Retina (tissue), 1 donor: ENCODE measurements around the gene DISC1.

Experiments
- DNase-seq: peaks from one replicate; pipeline ENCODE4 v3.0.0-alpha.2; 2016

DISC1 gene

DNA sequence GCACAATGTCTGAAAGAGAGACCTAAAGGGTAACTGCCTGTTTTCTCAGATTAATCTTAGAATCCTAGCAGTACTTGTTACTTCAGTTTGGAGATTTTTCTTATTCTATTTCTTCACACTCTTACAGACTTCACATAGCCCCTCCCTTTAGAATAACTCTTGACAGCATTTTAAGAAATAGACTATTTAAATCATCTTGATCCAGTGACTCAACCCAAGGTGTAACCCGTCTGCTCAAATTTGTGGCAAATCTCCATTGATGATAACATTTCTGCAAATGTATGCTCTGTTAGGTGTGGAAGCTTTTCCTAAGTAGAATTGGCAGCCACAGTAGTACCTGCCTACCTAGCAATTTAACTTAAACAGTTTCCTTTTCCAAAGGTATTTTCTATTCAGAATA, 391.2 kb downstream of the DISC1 start:
- DNase-seq, result no peak

DNA sequence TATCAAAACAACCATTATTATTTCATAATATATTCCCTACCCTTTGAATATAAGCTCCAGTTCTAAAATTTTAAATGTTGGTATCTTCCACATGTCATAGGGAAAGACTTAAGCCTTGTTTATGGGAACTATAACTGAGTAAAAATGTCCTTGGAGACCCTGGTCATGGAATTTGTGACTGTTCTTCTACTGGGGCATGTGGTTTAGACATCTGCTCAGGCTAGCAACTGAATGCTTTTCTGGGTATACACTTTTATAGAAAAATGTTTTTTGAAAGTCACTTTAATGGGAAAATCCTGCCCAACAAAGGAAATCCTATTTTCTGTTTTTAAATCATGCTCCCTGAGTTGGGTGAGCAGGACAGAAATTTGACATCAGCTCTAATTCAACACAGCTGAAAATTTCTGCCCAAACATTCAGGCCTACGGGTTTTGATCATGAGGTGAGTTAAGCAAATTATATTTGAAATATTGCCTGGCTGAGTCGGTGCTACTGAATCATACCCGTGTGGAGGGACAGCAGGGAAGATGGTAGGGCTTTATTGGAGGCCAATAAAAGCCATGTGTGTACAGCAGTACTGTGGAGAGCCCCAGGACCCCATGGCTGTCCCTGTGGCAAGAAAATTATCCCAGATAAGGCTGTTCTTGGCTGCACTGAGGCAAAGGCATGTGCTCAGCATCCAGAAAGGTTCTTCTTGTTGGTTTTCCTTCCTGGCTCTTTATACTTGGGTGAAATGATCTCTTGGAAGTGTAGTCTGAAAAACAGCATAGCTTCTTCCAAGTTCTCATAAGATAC, 391.8 kb downstream of the DISC1 start:
- DNase-seq, result no peak

DNA sequence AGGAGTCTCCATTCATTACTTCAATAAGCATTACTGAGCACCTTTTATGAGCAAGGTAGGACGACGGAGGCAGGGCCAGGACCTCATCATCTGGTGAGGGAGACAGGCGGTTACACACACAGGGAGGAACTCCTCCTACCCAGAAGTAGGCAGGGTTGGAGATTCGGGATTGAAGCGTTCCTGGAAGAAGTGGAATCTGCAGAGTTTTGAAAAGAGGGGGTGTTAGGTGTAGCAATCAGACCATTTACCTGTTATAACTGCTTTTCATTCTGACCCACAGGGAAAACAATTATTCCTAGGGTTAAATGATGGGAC, 392.4 kb downstream of the DISC1 start:
- DNase-seq, result no peak

DNA sequence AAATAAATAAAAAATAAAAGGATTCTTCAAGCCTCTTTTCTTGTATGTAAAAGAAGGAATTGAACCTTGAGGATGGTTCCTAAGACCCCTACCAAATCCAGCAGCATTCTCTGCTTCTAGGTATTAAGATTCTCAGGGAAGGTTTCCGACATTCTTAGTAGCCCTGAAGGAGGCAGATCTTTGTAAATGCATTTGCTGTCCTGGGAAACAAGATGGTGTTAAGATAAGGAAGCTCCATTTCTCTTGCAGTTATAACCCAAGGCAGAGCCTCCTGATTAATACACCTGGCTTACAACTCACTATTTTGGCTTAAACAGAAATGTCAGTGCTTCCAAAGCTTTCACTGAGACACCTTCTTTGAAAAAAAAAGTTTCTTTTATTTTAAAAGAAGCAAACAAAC, 393.8 kb downstream of the DISC1 start:
- DNase-seq, result no peak

DNA sequence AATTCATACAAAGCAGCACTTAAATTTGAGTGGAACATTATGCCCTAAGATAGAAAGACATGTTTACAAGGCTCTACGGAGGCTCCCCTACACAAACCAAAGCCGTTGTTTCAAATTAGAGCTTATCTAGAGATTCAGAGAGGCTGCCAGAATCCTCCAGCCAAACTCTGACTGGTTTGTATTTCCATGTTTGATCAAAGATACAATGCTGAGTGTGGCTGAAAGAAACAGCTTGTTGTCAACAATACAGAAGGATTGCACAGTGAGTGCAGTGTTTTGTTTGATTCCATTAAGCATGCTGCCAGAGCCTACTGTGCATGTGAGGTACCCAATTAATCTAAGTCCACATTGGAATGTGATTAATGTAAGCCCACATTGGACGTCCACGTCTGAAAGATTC, 402.7 kb downstream of the DISC1 start:
- no peak for DNase-seq

DNA sequence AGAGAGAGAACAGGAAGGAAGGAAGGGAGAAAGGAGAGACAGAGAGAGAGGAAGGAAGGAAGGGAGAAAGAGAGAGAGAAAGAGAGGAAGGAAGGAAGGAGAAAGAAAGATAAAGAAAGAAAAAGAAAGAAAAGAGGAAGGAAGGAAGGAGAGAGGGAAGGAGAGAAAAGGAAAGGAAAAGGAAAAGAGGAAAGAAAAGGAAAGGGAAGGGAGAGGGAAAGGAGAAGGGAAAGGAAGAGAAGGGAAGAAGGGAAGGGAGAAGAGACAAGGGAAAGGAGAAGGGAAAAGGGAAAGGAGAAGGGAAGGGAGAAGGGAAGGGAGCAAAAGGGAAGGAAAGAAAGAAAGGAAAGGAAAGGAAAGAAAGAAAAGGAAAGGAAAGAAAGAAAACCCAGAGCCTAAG, 404.6 kb downstream of the DISC1 start:
- no peak for DNase-seq

DNA sequence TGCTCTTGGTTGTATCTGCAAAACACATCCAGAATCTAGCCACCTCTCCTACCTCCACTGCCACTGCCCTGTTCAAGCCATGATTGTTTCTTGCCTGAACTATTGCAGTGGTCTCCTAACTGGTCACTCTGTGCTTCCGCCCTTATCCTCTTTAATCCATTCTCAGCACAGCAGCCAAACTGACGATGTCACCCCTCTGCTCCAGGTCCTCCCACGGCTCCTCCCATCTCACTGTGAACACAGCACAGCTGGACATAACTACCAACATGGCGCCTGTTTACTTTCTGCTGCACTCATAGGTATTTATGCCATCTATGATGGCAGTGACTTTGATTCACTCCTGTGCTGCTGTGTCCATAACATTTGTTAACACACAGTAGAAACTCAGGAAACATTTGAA, 406.7 kb downstream of the DISC1 start:
- DNase-seq, result no peak

DNA sequence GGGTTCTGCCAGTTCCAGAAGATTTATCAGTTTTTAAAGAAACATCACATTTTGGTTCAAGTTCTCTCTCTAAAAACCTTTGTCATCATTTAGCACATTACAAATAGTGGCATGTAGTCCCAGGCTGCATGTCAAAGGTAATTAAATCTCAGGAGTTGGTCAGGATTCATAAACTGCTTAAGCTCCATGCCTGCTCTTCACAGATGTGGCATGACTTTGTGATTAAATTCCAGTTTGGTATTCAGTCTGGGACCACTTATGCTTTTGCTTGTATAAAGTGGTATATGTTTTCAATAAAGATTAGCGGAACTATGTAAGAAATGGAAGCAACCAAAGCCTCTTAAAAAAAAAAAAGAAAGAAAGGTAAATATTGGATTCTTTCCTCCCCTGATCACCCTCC, 408.0 kb downstream of the DISC1 start:
- DNase-seq, result peak; percentile 30

DNA sequence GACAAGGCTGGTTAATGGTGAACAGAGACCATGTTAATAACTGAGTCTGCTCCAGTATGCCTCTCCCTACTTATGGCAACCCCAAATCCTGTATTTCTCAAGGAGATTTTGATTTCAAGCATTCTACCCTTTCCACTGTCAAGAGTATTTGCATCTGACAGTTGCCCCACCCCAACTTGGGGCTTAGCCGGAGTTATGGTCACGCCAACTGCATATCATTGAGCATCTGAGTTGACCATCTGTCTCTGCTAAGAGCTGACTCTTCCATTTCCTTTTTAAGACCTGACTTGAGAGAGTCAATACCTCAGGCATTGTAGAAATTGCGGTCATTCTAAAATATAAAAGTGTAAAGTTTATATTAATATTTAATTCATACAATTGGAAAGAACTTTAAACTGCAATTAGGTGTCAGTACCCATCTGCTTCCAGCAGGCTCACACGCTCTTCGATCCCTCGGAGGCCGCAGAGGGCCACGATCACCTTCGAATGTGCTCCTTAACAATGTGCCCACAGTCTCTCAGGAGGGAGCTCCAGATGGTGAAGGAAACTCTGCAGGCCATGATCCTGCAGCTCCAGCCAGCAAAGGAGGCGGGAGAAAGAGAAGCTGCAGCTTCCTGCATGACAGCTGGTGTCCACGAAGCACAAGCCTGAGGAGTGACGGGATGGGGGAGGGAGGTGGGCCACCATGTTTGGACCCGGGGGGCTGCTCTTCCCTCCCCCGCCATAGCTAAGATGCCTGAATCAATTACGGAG, 409.8 kb downstream of the DISC1 start:
- DNase-seq, result peak; percentile 45

DNA sequence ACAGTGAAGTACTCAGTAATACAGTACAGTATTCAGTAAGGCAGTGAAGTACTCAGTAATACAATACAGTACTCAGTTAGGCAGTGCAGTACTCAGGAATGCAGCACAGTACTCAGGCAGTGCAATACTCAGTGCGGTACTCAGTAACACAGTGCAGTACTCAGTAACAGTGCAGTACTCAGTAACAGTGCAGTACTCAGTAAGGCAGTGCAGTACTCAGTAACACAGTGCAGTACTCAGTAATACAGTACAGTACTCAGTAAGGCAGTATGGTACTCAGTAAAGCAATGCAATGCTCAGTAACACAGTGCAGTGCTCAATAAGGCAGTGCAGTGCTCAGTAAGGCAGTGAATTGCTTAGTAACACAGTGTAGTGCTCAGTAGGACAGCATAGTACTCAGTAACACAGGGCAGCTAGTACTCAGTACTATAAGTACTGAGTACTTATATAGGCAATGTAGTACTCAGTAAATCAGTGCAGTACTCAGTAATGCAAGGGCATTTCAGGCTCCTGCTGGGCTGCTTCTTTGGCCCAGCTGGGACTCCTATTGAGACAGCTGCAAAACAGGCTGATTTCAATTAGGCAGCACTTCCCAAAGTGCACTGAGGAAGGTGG, 411.3 kb downstream of the DISC1 start:
- no peak for DNase-seq

DNA sequence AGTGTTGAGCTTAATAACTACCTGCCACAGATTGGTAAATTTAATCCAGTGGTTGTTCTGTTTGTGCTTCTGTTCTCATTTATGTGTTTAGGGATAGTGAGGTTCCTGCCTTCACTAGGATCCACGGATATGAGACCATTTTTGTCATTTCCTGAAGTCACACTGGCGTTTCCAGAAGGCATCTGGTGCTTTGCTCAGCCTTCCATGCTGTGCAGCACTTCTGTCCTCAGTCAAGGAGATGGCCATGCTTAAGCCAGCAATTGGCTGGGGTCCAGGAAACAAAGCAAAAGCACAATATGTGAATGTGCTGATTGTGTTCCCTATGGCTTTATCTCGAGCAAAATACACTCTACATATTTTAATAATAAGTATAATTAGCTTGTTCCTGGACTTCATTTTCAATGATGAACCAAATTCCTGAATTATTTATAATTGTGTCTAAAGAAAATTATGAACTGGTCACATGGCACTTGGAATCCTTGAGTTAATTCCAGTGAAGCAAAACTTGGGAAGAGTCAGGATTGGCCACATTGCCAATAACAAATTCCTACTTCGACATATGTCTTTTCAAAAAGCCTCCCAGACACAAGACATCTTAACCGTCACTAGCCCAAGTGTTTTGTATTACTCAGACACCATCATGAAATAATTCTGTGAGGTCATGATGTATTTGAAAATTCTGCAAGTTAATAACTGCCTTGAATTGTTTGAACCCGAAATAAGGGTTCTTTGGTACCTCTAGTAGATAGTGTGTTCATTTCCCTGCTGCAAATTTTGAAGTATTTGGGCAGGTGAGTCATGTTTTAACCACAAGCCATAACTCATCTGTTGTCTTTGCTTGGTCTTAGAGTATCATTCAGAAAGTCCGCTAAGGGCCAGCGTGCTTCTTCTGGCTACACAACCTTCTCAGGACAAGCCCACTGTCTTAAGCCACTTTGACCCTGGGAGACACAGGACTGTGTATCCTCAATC, 412.4 kb downstream of the DISC1 start:
- DNase-seq, result no peak

DNA sequence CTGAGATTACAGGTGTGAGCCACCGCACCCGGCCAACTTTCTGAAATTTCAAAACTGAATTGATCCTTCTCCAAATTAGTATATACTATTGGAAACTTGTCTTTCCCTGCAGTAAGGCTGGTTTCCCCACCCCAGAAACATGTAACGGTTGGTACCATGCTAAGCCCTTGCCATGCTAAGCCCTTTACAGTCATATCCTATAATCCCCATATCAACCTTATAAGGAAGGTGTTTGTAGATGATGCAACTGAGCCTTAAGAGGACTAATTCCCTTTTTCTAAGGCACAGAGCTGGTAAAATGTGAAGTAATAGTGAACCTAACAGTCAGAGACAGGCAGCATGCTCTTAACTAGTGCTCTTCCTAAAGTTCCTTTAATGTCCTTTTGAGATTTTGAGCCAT, 413.7 kb downstream of the DISC1 start:
- no peak for DNase-seq

DNA sequence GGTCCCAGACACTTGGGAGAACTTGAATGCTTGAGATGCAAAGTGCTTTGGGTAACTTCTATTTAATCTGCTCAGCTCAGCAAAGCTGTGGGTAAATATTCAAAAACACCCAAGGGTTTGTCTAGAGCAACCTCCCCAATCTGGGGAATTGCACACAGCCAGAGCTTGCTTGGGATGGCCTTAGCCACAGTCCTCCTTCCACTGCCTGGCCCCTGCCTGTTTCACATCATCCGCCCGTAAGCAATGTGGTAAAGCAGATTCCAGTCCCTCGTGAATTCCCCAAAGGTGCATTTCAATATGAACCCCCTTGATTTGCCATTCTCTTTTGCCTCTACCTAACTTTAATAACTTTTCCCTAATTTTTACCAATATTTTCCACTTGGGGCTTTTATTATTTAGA, 418.1 kb downstream of the DISC1 start:
- no peak for DNase-seq

DNA sequence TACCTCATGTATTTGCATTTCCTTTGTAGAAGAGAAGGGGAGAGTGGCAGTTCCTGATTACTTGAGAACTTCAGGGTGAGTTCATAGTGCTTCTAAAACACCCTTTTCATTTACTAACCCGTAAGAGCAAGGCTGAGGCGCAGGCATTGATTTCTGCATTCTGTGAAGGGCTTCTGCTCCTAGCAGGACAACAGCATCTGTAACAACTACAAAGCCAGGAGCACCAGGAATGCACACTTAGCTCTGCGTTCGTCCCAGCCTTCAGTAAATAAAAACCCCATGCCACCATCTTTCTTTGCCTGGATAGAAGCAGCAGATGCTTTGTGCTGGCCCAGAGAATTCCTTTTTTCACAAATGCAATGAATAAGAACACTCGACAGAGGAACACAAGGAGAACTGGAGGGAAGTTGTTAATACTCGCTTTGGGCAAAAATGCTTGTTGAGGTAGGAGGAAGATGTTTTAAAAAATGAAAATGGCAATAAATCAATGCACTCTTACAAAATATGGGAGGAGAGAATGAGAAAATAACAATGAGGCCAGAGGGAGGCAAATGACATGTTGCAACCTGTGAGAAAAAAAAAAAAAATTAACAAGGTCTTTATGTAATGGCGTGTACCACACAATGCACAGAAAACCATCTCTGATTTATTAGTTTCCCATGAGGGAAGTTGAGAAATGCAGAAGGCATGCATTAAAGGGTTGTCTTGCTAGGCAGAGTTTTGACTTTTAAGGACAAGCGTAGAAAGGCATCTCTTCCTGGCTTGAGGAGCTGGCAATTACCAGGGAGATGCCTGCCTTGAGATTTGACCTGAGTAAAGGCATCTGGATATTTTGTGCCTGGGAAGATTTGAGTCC, 418.8 kb downstream of the DISC1 start:
- DNase-seq, result no peak

DNA sequence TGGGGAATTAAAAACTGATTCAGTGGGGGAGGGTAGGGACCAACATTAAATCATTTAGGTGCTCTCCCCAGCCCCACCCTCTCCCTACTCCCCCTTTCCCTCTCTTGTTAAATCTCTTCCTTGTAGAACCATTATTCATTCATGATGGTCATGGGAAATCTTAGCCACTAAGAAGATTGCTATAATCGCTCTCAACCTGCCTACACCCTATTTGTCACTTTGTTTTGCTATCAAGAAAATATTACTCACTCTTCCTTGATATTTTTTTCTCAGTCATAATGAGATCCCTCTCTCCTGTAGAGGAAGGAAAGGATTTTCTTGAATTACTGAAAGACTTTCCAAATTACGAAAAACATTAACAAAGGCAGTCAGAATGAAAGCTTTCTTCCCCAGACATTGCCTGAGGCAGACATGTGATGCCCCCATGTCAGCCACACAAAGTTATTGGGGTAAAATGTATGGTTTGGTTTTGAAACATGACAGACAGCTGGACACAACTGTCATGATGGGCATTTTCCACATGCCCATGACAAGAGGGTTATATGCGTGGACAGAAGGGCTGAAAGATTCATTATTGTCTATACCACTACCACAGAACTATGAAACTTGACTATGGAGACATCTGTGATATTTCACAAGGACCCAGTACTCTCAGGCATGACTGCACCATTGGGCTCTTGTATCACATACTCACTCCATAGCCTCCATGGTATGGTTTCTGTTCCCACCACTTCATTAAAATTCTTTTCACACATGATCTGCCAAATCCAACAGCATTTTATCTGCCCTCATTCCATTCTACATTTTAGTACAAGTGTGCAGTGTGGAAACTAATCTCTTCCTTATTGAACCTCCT, 420.1 kb downstream of the DISC1 start:
- no peak for DNase-seq

DNA sequence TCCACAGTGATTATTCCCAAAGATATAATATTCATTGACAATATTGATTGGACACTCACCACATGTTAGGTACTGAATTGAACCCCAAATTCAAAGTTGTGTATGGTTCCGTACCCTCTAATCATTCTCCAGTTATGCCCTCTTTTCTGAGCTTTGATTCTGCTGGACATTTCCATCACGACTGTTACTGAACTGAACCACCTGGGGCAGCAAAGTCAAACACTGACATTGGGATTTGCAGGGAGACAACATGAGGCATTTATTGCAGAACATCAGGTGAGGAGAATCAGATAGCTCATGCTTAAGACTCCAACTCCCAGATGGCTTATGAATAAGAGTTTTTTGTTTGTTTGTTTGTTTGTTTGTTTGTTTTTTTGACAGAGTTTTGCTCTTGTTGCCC, 420.9 kb downstream of the DISC1 start:
- DNase-seq, result no peak

DNA sequence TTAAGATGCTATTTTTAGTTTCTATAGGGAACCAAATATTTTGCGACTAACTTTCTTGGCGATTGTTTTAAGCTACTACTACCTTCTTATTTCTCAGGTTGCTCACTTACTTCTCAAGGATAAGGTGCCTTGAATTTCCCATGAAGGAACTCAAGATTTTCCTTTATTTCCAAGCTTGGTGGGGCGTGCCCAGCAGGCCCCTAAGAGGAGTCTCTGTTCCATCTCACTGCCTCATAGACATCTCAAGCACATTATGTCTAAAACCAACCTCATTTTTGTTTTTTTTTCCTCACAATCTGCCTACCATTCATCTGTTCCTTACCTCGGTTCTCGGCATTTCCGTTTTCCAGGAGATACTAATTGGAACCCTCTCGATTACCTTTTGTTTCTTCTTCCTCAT, 421.9 kb downstream of the DISC1 start:
- no peak for DNase-seq

DNA sequence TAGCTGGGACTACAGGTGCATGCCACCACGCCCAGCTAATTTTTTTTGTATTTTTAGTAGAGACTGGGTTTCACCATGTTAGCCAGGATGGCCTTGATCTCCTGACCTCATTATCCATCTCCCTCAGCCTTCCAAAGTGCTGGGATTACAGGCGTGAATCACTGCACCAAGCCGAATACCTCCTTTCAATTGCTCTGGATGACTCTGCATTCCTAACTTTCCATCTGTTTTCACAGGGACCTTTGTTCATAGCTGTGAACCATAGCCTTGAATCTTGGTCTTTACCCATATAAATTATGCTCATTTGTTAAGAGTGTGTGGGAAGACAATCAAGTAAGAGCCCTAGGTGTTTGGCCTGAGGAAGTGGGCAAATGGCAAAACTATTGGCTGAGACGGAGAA, 422.7 kb downstream of the DISC1 start:
- no peak for DNase-seq

DNA sequence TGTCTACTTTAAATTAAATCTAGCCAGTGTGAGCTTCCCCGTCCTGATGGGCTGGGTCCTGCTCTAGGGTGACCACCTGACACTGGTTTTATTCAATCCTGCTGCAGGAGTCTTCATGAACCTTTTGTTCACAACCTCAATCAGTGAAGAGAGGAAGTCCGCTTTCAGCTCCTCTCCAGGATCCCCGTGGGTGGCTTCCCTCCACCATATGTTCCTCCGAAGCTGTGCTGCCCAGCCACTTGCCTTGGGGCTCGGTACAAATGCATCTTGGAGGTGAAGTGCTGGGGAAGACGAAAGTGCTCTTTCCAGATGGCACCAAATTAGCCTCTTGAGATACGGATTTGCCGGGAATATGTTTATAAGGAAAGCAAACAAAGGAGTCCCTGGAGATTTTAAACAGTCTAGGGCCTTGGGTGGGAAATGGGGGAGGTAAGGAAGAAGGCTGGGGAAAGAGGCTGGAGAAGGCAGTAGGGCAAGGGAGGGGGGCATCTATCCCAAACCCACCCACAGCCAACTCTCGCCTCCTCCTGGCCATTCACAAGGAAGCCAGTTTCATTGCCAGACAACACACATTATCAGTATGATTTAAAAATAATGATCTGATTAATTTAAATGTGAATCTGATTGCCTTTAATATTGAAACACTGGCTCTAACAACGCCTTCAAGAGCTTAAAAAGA, 430.8 kb downstream of the DISC1 start:
- no peak for DNase-seq

DNA sequence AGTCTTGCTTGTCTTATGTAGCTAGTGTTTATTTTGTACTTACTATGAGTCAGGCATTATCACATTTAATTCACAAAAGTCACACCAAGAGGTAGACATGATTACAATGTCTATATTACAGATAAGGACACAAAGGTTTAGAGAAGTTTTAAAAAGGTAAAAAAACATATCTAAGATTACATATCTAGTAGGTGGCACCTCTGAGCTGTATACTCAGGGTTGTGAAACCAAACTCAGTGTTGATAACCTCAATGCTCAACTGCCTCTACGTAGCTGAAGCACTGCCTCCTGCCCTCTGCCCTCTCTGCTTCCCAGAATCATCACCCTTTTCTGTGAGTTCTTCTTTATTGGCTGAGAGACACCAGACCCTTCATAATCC, 431.3 kb downstream of the DISC1 start:
- DNase-seq, result no peak
